Measurements from ENCODE around the gene ALDH4A1. TPM values are rescaled to one million over a fixed set of nuclear protein-coding genes. Genes with fewer than 3 reads are reported as not detected.

The ALDH4A1 gene
- total and polyA plus RNA-seq, 9 of the 15 experiments (the other 6 are each of a cell fraction or from before 2014, with no cell fraction given) = 0.27 to 31.4 (median 16.6) TPM

DNA sequence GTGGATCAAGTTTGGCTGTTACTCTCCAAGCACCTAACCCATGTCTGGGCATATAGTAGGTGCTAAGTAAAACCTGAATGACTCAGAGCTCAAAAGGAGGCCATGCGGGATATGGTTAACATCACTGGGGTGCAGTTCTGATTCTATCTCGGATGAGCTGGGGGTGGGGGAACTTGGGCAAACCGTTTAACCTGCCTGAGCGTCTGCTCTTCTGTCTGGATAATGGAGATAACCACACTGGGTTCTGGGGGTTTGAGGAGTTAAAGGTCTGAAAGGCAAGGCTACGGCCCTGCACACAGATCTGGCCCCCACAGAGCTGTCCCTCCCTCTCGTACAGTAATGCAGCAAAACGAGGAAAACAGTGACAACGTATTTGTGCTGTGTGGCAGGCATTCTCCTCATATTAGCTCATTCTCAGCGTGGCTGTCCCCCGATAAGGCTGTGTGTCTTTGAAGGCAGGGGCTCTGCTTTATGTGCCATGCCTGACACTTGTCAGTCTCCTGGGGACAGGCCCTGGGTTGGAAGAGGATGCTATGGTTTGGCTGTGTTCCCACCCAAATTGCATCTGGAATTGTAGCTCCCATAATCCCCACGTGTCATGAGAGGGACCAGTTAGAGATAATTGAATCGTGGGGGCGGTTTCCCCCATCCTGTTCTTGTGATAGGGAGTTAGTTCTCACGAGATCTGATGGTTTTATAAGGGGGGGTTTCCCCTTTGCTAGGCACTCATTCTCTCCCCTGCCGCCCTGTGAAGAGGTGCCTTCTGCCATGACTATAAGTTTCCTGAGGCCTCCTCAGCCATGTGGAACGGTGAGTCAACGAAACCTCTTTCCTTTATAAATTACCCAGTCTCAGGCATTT is 6.8 kb upstream of the ALDH4A1 start (continued):
- no peak for TF ChIP-seq SMAD3 (CRISPR knock-in tag; conservative IDR thresholded peaks at IDR 0.05)
- 0 out of 2 replicates have a peak, but pooled peaks have one; percentile 15 for TF ChIP-seq ZBTB7A (IDR thresholded peaks at IDR 0.05; ENCODE audit: borderline replicate concordance, control insufficient read depth, low read depth, low read length)
- TF ChIP-seq, protein P1, sequence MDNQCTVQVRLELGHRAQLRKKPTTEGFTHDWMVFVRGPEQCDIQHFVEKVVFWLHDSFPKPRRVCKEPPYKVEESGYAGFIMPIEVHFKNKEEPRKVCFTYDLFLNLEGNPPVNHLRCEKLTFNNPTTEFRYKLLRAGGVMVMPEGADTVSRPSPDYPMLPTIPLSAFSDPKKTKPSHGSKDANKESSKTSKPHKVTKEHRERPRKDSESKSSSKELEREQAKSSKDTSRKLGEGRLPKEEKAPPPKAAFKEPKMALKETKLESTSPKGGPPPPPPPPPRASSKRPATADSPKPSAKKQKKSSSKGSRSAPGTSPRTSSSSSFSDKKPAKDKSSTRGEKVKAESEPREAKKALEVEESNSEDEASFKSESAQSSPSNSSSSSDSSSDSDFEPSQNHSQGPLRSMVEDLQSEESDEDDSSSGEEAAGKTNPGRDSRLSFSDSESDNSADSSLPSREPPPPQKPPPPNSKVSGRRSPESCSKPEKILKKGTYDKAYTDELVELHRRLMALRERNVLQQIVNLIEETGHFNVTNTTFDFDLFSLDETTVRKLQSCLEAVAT (IDR thresholded peaks at IDR 0.05) = no peak
- TF ChIP-seq, protein P2, sequence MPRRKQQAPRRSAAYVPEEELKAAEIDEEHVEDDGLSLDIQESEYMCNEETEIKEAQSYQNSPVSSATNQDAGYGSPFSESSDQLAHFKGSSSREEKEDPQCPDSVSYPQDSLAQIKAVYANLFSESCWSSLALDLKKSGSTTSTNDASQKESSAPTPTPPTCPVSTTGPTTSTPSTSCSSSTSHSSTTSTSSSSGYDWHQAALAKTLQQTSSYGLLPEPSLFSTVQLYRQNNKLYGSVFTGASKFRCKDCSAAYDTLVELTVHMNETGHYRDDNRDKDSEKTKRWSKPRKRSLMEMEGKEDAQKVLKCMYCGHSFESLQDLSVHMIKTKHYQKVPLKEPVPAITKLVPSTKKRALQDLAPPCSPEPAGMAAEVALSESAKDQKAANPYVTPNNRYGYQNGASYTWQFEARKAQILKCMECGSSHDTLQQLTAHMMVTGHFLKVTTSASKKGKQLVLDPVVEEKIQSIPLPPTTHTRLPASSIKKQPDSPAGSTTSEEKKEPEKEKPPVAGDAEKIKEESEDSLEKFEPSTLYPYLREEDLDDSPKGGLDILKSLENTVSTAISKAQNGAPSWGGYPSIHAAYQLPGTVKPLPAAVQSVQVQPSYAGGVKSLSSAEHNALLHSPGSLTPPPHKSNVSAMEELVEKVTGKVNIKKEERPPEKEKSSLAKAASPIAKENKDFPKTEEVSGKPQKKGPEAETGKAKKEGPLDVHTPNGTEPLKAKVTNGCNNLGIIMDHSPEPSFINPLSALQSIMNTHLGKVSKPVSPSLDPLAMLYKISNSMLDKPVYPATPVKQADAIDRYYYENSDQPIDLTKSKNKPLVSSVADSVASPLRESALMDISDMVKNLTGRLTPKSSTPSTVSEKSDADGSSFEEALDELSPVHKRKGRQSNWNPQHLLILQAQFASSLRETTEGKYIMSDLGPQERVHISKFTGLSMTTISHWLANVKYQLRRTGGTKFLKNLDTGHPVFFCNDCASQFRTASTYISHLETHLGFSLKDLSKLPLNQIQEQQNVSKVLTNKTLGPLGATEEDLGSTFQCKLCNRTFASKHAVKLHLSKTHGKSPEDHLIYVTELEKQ (CRISPR knock-in tag; IDR thresholded peaks at IDR 0.05) = no peak
- TF ChIP-seq, protein P3, sequence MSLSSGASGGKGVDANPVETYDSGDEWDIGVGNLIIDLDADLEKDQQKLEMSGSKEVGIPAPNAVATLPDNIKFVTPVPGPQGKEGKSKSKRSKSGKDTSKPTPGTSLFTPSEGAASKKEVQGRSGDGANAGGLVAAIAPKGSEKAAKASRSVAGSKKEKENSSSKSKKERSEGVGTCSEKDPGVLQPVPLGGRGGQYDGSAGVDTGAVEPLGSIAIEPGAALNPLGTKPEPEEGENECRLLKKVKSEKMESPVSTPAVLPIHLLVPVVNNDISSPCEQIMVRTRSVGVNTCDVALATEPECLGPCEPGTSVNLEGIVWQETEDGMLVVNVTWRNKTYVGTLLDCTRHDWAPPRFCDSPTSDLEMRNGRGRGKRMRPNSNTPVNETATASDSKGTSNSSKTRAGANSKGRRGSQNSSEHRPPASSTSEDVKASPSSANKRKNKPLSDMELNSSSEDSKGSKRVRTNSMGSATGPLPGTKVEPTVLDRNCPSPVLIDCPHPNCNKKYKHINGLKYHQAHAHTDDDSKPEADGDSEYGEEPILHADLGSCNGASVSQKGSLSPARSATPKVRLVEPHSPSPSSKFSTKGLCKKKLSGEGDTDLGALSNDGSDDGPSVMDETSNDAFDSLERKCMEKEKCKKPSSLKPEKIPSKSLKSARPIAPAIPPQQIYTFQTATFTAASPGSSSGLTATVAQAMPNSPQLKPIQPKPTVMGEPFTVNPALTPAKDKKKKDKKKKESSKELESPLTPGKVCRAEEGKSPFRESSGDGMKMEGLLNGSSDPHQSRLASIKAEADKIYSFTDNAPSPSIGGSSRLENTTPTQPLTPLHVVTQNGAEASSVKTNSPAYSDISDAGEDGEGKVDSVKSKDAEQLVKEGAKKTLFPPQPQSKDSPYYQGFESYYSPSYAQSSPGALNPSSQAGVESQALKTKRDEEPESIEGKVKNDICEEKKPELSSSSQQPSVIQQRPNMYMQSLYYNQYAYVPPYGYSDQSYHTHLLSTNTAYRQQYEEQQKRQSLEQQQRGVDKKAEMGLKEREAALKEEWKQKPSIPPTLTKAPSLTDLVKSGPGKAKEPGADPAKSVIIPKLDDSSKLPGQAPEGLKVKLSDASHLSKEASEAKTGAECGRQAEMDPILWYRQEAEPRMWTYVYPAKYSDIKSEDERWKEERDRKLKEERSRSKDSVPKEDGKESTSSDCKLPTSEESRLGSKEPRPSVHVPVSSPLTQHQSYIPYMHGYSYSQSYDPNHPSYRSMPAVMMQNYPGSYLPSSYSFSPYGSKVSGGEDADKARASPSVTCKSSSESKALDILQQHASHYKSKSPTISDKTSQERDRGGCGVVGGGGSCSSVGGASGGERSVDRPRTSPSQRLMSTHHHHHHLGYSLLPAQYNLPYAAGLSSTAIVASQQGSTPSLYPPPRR (CRISPR knock-in tag; IDR thresholded peaks at IDR 0.05; ENCODE audit: borderline replicate concordance) = 0 out of 2 replicates have a peak, but pooled peaks have one; percentile 67
- TF ChIP-seq, protein P4, sequence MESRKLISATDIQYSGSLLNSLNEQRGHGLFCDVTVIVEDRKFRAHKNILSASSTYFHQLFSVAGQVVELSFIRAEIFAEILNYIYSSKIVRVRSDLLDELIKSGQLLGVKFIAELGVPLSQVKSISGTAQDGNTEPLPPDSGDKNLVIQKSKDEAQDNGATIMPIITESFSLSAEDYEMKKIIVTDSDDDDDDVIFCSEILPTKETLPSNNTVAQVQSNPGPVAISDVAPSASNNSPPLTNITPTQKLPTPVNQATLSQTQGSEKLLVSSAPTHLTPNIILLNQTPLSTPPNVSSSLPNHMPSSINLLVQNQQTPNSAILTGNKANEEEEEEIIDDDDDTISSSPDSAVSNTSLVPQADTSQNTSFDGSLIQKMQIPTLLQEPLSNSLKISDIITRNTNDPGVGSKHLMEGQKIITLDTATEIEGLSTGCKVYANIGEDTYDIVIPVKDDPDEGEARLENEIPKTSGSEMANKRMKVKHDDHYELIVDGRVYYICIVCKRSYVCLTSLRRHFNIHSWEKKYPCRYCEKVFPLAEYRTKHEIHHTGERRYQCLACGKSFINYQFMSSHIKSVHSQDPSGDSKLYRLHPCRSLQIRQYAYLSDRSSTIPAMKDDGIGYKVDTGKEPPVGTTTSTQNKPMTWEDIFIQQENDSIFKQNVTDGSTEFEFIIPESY (CRISPR knock-in tag; IDR thresholded peaks at IDR 0.05) = no peak
- no peak for TF ChIP-seq KAT8 (IDR thresholded peaks at IDR 0.05; ENCODE audit: low read depth)
- TF ChIP-seq KLF13 (tag; IDR thresholded peaks at IDR 0.05; ENCODE audit: borderline replicate concordance, low read depth) = no peak
- TF ChIP-seq ARNT (IDR thresholded peaks at IDR 0.05) = no peak
- TF ChIP-seq NELFE (IDR thresholded peaks at IDR 0.05; ENCODE audit: insufficient read depth, insufficient read length) = no peak
- TF ChIP-seq JUN (IDR thresholded peaks at IDR 0.05; ENCODE audit: borderline replicate concordance, low read depth, low read length) = no peak
- peak; percentile 85; the same call in 1 of the 2 replicates for TF ChIP-seq JUN (CRISPR knock-in tag; IDR thresholded peaks at IDR 0.05; ENCODE audit: borderline replicate concordance)
- peak; percentile 59; the same call in 1 of the 2 replicates for TF ChIP-seq MYC (IDR thresholded peaks at IDR 0.05; ENCODE audit: low read depth, low read length)
- TF ChIP-seq MYC (CRISPR knock-in tag; IDR thresholded peaks at IDR 0.05; ENCODE audit: borderline replicate concordance, low read depth) = no peak
